GM12878 (cell line): ENCODE results near the gene NDUFV1. TPM values are rescaled to one million over a fixed set of nuclear protein-coding genes. Genes with fewer than 3 reads are reported as not detected.

Experiments
- BCL11A ChIP-seq: IDR thresholded peaks from 2 replicates; pipeline ENCODE4 v1.6.1; 2011; ENCODE audit warnings: low read depth, low read length
- BRCA1 ChIP-seq: IDR thresholded peaks from 2 replicates; pipeline ENCODE4 v1.6.1; 2011; ENCODE audit warnings: low read depth, low read length, improper control_type of control experiment
- CBFB ChIP-seq: IDR thresholded peaks from 2 replicates; pipeline ENCODE4 v1.6.1; 2016; ENCODE audit warnings: antibody characterized with exemption, low read depth
- GABPA ChIP-seq: IDR thresholded peaks from 2 replicates; pipeline ENCODE4 v1.6.1; 2014; ENCODE audit warnings: antibody characterized with exemption, low read depth, mild to moderate bottlenecking, inconsistent platforms
- HDGF ChIP-seq: fragments of 450-650 bp; IDR thresholded peaks from 2 replicates; pipeline ENCODE4 v1.6.1; 2016; ENCODE audit warnings: antibody characterized with exemption
- JUNB ChIP-seq: IDR thresholded peaks from 2 replicates; pipeline ENCODE4 v1.6.1; 2016; ENCODE audit warnings: antibody characterized with exemption, mild to moderate bottlenecking
- MEF2B ChIP-seq: fragments of 450-650 bp; IDR thresholded peaks from 2 replicates; pipeline ENCODE4 v1.6.1; 2018; ENCODE audit warnings: mild to moderate bottlenecking, moderate library complexity; ENCODE audit not compliant: partially characterized antibody, poor library complexity, severe bottlenecking
- POLR2AphosphoS5 ChIP-seq: IDR thresholded peaks from 2 replicates; pipeline ENCODE4 v1.6.1; 2011; ENCODE audit warnings: mild to moderate bottlenecking, low read length, inconsistent platforms
- RAD51 ChIP-seq: fragments of 450-650 bp; IDR thresholded peaks from 2 replicates; pipeline ENCODE4 v1.6.1; 2016; ENCODE audit warnings: moderate library complexity, mild to moderate bottlenecking, inconsistent platforms
- SREBF1 ChIP-seq: IDR thresholded peaks from 2 replicates; pipeline ENCODE4 v1.6.1; 2012; ENCODE audit warnings: mild to moderate bottlenecking, low read length
- TBL1XR1 ChIP-seq: IDR thresholded peaks from 2 replicates; pipeline ENCODE4 v1.6.1; 2012; ENCODE audit warnings: low read depth, low read length, improper control_type of control experiment
- polyA plus RNA-seq, 11 experiments: library from polyadenylated mRNA; depleted of rRNA in 4 of 11; unstranded in 6 of 11; stranded (reverse) in 5 of 11; fragments of >200 nt; fragmentation: Nextera tagmentation in 4 of 11; fragmentation: Illumina TruSeq in 1 of 11; extraction: Ambion mirVana in 4 of 11; extraction: Trizol in 1 of 11; gene quantifications; 1 replicate in 1 of 11; 2 replicates in 10 of 11; pipeline versions ENCODE4 v1.2.1 to v1.2.3, GENCODE V29; 2011 to 2016; ENCODE audit warnings: inconsistent platforms in 2 of 11, missing spikeins in 2 of 11, low read depth in 1 of 11
- total RNA-seq, 4 experiments: library from RNA; depleted of rRNA in 3 of 4; stranded (reverse); fragments of >200 nt in 3 of 4; fragmentation: Illumina TruSeq in 1 of 4; extraction: Trizol in 1 of 4; gene quantifications; 2 replicates each; pipeline versions ENCODE4 v1.2.1 to v1.2.3, GENCODE V29; 2013 to 2021
- TF ChIP-seq, protein P1 (sequence below): IDR thresholded peaks from 2 replicates; pipeline ENCODE4 v1.6.1; 2012; ENCODE audit warnings: improper control_type of control experiment, low read depth, low read length; ENCODE audit not compliant: insufficient replicate concordance
- TF ChIP-seq, protein P2 (sequence below): fragments of 450-650 bp; IDR thresholded peaks from 2 replicates; pipeline ENCODE4 v1.6.1; 2018; ENCODE audit warnings: mild to moderate bottlenecking, low read depth, moderate library complexity; ENCODE audit not compliant: partially characterized antibody
- TF ChIP-seq, protein P3 (sequence below): IDR thresholded peaks from 2 replicates; pipeline ENCODE4 v1.6.1; 2011; ENCODE audit warnings: low read depth, mild to moderate bottlenecking, low read length, moderate library complexity, borderline replicate concordance; ENCODE audit errors: extremely low read depth
- TF ChIP-seq, protein P4 (sequence below): fragments of 450-650 bp; IDR thresholded peaks from 2 replicates; pipeline ENCODE4 v1.6.1; 2016; ENCODE audit warnings: mild to moderate bottlenecking

The NDUFV1 gene
- total and polyA plus RNA-seq, 10 of the 15 experiments (the other 5 are each of a cell fraction or from before 2014, with no cell fraction given): 8.2 to 380 (median 231) TPM

DNA sequence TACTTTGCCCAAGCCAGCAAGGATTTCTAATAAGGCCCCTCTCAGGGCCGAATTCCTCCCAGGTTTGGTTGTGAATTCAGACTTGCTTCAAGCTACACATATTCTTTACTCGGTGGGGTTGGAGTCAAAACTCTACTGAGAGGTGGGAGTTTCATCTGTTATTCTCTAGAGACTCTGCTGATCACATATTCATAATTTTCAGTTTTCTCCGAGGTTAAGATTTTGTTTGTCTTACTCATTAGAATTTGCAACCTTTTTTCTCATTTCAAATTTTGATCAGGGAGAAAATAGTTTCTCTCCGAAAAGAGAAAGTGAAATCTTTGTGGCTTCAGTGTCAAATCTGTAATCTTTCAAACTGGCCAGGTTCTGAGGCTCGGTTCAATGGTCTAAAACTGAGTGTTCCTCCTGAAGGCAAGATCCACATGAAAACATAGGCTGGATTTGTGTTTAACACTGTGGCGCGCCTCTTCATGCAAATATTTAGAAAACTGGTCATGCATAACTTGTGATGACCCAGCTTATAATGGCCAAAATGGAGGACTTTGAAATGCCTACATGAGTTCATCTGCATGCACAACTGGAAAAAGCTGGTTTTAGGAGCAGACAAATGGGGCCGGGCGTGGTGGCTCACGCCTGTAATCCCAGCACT is 44.6 kb upstream of the NDUFV1 start (continued):
- TF ChIP-seq, protein P1, sequence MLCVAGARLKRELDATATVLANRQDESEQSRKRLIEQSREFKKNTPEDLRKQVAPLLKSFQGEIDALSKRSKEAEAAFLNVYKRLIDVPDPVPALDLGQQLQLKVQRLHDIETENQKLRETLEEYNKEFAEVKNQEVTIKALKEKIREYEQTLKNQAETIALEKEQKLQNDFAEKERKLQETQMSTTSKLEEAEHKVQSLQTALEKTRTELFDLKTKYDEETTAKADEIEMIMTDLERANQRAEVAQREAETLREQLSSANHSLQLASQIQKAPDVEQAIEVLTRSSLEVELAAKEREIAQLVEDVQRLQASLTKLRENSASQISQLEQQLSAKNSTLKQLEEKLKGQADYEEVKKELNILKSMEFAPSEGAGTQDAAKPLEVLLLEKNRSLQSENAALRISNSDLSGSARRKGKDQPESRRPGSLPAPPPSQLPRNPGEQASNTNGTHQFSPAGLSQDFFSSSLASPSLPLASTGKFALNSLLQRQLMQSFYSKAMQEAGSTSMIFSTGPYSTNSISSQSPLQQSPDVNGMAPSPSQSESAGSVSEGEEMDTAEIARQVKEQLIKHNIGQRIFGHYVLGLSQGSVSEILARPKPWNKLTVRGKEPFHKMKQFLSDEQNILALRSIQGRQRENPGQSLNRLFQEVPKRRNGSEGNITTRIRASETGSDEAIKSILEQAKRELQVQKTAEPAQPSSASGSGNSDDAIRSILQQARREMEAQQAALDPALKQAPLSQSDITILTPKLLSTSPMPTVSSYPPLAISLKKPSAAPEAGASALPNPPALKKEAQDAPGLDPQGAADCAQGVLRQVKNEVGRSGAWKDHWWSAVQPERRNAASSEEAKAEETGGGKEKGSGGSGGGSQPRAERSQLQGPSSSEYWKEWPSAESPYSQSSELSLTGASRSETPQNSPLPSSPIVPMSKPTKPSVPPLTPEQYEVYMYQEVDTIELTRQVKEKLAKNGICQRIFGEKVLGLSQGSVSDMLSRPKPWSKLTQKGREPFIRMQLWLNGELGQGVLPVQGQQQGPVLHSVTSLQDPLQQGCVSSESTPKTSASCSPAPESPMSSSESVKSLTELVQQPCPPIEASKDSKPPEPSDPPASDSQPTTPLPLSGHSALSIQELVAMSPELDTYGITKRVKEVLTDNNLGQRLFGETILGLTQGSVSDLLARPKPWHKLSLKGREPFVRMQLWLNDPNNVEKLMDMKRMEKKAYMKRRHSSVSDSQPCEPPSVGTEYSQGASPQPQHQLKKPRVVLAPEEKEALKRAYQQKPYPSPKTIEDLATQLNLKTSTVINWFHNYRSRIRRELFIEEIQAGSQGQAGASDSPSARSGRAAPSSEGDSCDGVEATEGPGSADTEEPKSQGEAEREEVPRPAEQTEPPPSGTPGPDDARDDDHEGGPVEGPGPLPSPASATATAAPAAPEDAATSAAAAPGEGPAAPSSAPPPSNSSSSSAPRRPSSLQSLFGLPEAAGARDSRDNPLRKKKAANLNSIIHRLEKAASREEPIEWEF: peak; percentile 52
- TF ChIP-seq, protein P2, sequence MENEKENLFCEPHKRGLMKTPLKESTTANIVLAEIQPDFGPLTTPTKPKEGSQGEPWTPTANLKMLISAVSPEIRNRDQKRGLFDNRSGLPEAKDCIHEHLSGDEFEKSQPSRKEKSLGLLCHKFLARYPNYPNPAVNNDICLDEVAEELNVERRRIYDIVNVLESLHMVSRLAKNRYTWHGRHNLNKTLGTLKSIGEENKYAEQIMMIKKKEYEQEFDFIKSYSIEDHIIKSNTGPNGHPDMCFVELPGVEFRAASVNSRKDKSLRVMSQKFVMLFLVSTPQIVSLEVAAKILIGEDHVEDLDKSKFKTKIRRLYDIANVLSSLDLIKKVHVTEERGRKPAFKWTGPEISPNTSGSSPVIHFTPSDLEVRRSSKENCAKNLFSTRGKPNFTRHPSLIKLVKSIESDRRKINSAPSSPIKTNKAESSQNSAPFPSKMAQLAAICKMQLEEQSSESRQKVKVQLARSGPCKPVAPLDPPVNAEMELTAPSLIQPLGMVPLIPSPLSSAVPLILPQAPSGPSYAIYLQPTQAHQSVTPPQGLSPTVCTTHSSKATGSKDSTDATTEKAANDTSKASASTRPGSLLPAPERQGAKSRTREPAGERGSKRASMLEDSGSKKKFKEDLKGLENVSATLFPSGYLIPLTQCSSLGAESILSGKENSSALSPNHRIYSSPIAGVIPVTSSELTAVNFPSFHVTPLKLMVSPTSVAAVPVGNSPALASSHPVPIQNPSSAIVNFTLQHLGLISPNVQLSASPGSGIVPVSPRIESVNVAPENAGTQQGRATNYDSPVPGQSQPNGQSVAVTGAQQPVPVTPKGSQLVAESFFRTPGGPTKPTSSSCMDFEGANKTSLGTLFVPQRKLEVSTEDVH: peak; percentile 46
- TF ChIP-seq JUNB (peak; percentile 81), SREBF1 (peak; percentile 82), RAD51 (0 out of 2 replicates have a peak, but pooled peaks have one; percentile 13), MEF2B (peak; percentile 94), HDGF (0 out of 2 replicates have a peak, but pooled peaks have one; percentile 20), BRCA1 (no peak), GABPA (peak; percentile 23; the same call in 1 of the 2 replicates), CBFB (0 out of 2 replicates have a peak, but pooled peaks have one; percentile 30), POLR2AphosphoS5 (no peak), BCL11A (peak; percentile 9; the same call in 1 of the 2 replicates), TBL1XR1 (peak; percentile 51; the same call in 1 of the 2 replicates)
- TF ChIP-seq, protein P3, sequence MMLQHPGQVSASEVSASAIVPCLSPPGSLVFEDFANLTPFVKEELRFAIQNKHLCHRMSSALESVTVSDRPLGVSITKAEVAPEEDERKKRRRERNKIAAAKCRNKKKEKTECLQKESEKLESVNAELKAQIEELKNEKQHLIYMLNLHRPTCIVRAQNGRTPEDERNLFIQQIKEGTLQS: no peak
- TF ChIP-seq, protein P4, sequence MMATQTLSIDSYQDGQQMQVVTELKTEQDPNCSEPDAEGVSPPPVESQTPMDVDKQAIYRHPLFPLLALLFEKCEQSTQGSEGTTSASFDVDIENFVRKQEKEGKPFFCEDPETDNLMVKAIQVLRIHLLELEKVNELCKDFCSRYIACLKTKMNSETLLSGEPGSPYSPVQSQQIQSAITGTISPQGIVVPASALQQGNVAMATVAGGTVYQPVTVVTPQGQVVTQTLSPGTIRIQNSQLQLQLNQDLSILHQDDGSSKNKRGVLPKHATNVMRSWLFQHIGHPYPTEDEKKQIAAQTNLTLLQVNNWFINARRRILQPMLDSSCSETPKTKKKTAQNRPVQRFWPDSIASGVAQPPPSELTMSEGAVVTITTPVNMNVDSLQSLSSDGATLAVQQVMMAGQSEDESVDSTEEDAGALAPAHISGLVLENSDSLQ: 0 out of 2 replicates have a peak, but pooled peaks have one; percentile 25
